ENCODE results near the gene ACSM6. TPM values are rescaled to one million over a fixed set of nuclear protein-coding genes. Genes with fewer than 3 reads are reported as not detected.

Gene ACSM6
- total and polyA plus RNA-seq, 2 experiments from 2014 or later, result 0.10 TPM; not detected in 1

GRCh38 chr10:95256268-95256667, 62.2 kb downstream of the ACSM6 start:
- peaks cover 44% of the 10 kb centered on the region for H3K79me2 ChIP-seq
- H4K20me1 ChIP-seq (ENCODE audit: insufficient read depth, poor library complexity, severe bottlenecking), result no peaks in the 10 kb centered on the region
- H3K27me3 ChIP-seq, result no peaks in the 10 kb centered on the region
- H3K4me3 ChIP-seq, result no peak overlapping the region
- H3K36me3 ChIP-seq (replicated peaks; ENCODE audit: insufficient read depth, low read depth), result no peaks in the 10 kb centered on the region
- DNase-seq (ENCODE audit: low spot score), result no peak
- H3K9me2 ChIP-seq (replicated peaks; ENCODE audit: insufficient read depth), result no peaks in the 10 kb centered on the region
- TF ChIP-seq CTCF (IDR thresholded peaks at IDR 0.05; ENCODE audit: poor library complexity) (no peak), EZH2 (IDR thresholded peaks at IDR 0.05; ENCODE audit: borderline replicate concordance) (no peak), EZH2phosphoT487 (IDR thresholded peaks at IDR 0.05; ENCODE audit: low read depth, severe bottlenecking, unreplicated experiment) (no peak)
- H3K4me2 ChIP-seq, result no peak overlapping the region
- 96% methylated on average over 1 of the region's 1 CpG for WGBS (ENCODE audit: low lambda C conversion rate, missing lambda C conversion rate)
- no peak overlapping the region for H3K27ac ChIP-seq
- H3K4me1 ChIP-seq (ENCODE audit: insufficient read depth), result peaks cover 10% of the 10 kb centered on the region
- H2AFZ ChIP-seq, result no peak overlapping the region
- H3K9me3 ChIP-seq (ENCODE audit: low read depth), result peaks cover 5% of the 10 kb centered on the region

- peaks cover 38% of the 10 kb centered on the region for H3K79me2 ChIP-seq
- 94% methylated on average over 7 of the region's 7 CpGs for WGBS (ENCODE audit: low lambda C conversion rate, missing lambda C conversion rate)
Measured at GRCh38 chr10:95257849-95258248, 63.8 kb downstream of the ACSM6 start.

GRCh38 chr10:95260397-95260881, 66.4 kb downstream of the ACSM6 start:
- Histone ChIP-seq H3K9me3 (ENCODE audit: low read depth) (peaks cover 5% of the 10 kb centered on the region), H3K79me2 (peaks cover 15% of the 10 kb centered on the region), H3K4me2 (peak overlapping the region; percentile 49), H3K9me2 (replicated peaks; ENCODE audit: insufficient read depth) (no peaks in the 10 kb centered on the region), H3K4me3 (no peak overlapping the region), H3K27ac (peak overlapping the region; percentile 98), H3K36me3 (replicated peaks; ENCODE audit: insufficient read depth, low read depth) (no peaks in the 10 kb centered on the region), H3K27me3 (no peaks in the 10 kb centered on the region), H2AFZ (no peak overlapping the region), H4K20me1 (ENCODE audit: insufficient read depth, poor library complexity, severe bottlenecking) (no peaks in the 10 kb centered on the region), H3K4me1 (ENCODE audit: insufficient read depth) (peaks cover 35% of the 10 kb centered on the region)
- peak; percentile 83 for DNase-seq (ENCODE audit: low spot score)
- 39% methylated on average over 3 of the region's 3 CpGs for WGBS (ENCODE audit: low lambda C conversion rate, missing lambda C conversion rate)
- no peak for TF ChIP-seq EZH2phosphoT487 (IDR thresholded peaks at IDR 0.05; ENCODE audit: low read depth, severe bottlenecking, unreplicated experiment)

More at GRCh38 chr10:95257849-95258248, 63.8 kb downstream of the ACSM6 start:
- Histone ChIP-seq H3K9me3 (ENCODE audit: low read depth) (peaks cover 5% of the 10 kb centered on the region), H3K36me3 (replicated peaks; ENCODE audit: insufficient read depth, low read depth) (no peaks in the 10 kb centered on the region), H3K27ac (no peak overlapping the region), H3K9me2 (replicated peaks; ENCODE audit: insufficient read depth) (no peaks in the 10 kb centered on the region), H3K27me3 (no peaks in the 10 kb centered on the region), H3K4me1 (ENCODE audit: insufficient read depth) (peaks cover 15% of the 10 kb centered on the region), H3K4me2 (no peak overlapping the region), H4K20me1 (ENCODE audit: insufficient read depth, poor library complexity, severe bottlenecking) (no peaks in the 10 kb centered on the region), H3K4me3 (no peak overlapping the region), H2AFZ (no peak overlapping the region)
- DNase-seq (ENCODE audit: low spot score), result no peak
- TF ChIP-seq EZH2phosphoT487 (IDR thresholded peaks at IDR 0.05; ENCODE audit: low read depth, severe bottlenecking, unreplicated experiment), result no peak
- TF ChIP-seq CTCF (IDR thresholded peaks at IDR 0.05; ENCODE audit: poor library complexity), result no peak
- no peak for TF ChIP-seq EZH2 (IDR thresholded peaks at IDR 0.05; ENCODE audit: borderline replicate concordance)

GRCh38 chr10:95260909-95261552, 67.0 kb downstream of the ACSM6 start:
- Histone ChIP-seq H3K79me2 (peaks cover 14% of the 10 kb centered on the region), H3K4me2 (peak overlapping the region; percentile 49), H3K27me3 (no peaks in the 10 kb centered on the region), H3K4me3 (no peak overlapping the region), H2AFZ (no peak overlapping the region), H3K36me3 (replicated peaks; ENCODE audit: insufficient read depth, low read depth) (no peaks in the 10 kb centered on the region), H4K20me1 (ENCODE audit: insufficient read depth, poor library complexity, severe bottlenecking) (no peaks in the 10 kb centered on the region), H3K4me1 (ENCODE audit: insufficient read depth) (peaks cover 35% of the 10 kb centered on the region), H3K27ac (peak overlapping the region; percentile 98), H3K9me2 (replicated peaks; ENCODE audit: insufficient read depth) (no peaks in the 10 kb centered on the region), H3K9me3 (ENCODE audit: low read depth) (peaks cover 5% of the 10 kb centered on the region)
- TF ChIP-seq EZH2phosphoT487 (IDR thresholded peaks at IDR 0.05; ENCODE audit: low read depth, severe bottlenecking, unreplicated experiment), result no peak
- no peak for TF ChIP-seq CTCF (IDR thresholded peaks at IDR 0.05; ENCODE audit: poor library complexity)
- no peak for TF ChIP-seq EZH2 (IDR thresholded peaks at IDR 0.05; ENCODE audit: borderline replicate concordance)
- WGBS (ENCODE audit: low lambda C conversion rate, missing lambda C conversion rate), result 73% methylated on average over 4 of the region's 4 CpGs
- DNase-seq (ENCODE audit: low spot score), result no peak

Measured in hepatocyte (in vitro differentiated cells).